GM12878 (cell line): Measurements from ENCODE around the gene NCKAP5. TPM values are rescaled to one million over a fixed set of nuclear protein-coding genes. Genes with fewer than 3 reads are reported as not detected.

ENCODE experiments used
- ATAC-seq: fragments of 200-7000 bp; cut with Tn5 transposase; 3 replicates; pipeline ENCODE4 v1.9.1; 2020; ENCODE audit warnings: mild to moderate bottlenecking, moderate library complexity
- BruUV-seq: library from RNA; stranded (reverse); fragments of 400-500 nt; replicated peaks from 2 replicates; lab custom pipeline; 2021; lab: Mats Ljungman, UMichigan
- CTCF ChIA-PET: fragments of 300-600 bp; sonication (Branson Sonifier 250); formaldehyde crosslinking; extraction: SDS; loops from one replicate; lab custom pipeline; 2021; ENCODE audit warnings: inconsistent platforms; lab: Yijun Ruan, JAX
- POLR2A ChIA-PET: fragments of 350-600 bp; formaldehyde crosslinking; extraction: SDS; loops from one replicate; lab custom pipeline; 2021; ENCODE audit warnings: inconsistent platforms; lab: Charles Lee
- RAD21 ChIA-PET: fragments of 300-600 bp; sonication (Branson Sonifier 250); formaldehyde crosslinking; loops from one replicate; lab custom pipeline; 2023; ENCODE audit warnings: antibody characterized with exemption; ENCODE audit not compliant: unreplicated experiment; lab: Charles Lee
- SMC1A ChIA-PET: fragments of 300-600 bp; sonication (Branson Sonifier 250); formaldehyde crosslinking; loops from one replicate; lab custom pipeline; 2023; ENCODE audit not compliant: unreplicated experiment, uncharacterized antibody; lab: Charles Lee
- DNase-seq: peaks from one replicate; pipeline ENCODE4 v3.0.0-alpha.2; 2011; ENCODE audit warnings: low read depth, low spot score
- FAIRE-seq: peaks from 3 replicates; lab custom pipeline; 2011; peaks lifted over from hg19 to GRCh38; lab: Jason Lieb, UNC
- H2AFZ ChIP-seq: 2 replicates; pipeline ENCODE4 v1.6.0; 2011; ENCODE audit warnings: low read depth, low read length, control low read depth; ENCODE audit not compliant: control insufficient read depth
- H3K27ac ChIP-seq: 2 replicates; pipeline ENCODE4 v1.5.1; 2011; ENCODE audit warnings: control low read depth; ENCODE audit not compliant: control insufficient read depth, insufficient read depth
- H3K27me3 ChIP-seq, 2 experiments: replicated peaks in 1 of 2; 2 replicates each; pipeline versions ENCODE4 v1.6.0 to v1.6.1; 2011; ENCODE audit warnings: low read length in 1 of 2; ENCODE audit not compliant: control insufficient read depth in 2 of 2, insufficient read depth in 2 of 2
- H3K36me3 ChIP-seq, 2 experiments: 2 replicates each; pipeline ENCODE4 v1.5.1; 2011; ENCODE audit warnings: low read length in 1 of 2; ENCODE audit not compliant: control insufficient read depth in 2 of 2, insufficient read depth in 2 of 2
- H3K4me1 ChIP-seq: 2 replicates; pipeline ENCODE4 v1.6.1; 2011; ENCODE audit warnings: mild to moderate bottlenecking, low read length, moderate library complexity, mixed read lengths; ENCODE audit not compliant: control insufficient read depth, insufficient read depth
- H3K4me2 ChIP-seq: 2 replicates; pipeline ENCODE4 v1.6.0; 2011; ENCODE audit warnings: control low read depth; ENCODE audit not compliant: control insufficient read depth, insufficient read depth
- H3K4me3 ChIP-seq: fragments of 200-600 bp; sonication (generic); 2 replicates; pipeline ENCODE4 v1.5.1; 2016
- H3K79me2 ChIP-seq: 2 replicates; pipeline ENCODE4 v1.6.0; 2011; ENCODE audit warnings: low read length; ENCODE audit not compliant: control insufficient read depth, insufficient read depth
- H3K9ac ChIP-seq: 2 replicates; pipeline ENCODE4 v1.8.0; 2011; ENCODE audit warnings: low read length, control low read depth, mixed read lengths; ENCODE audit not compliant: control insufficient read depth, insufficient read depth
- H3K9me3 ChIP-seq: replicated peaks from 3 replicates; pipeline ENCODE4 v1.5.1; 2011; ENCODE audit warnings: mild to moderate bottlenecking, low read length; ENCODE audit not compliant: control insufficient read depth, insufficient read depth
- H4K20me1 ChIP-seq: 2 replicates; pipeline ENCODE4 v1.6.0; 2011; ENCODE audit not compliant: control insufficient read depth, insufficient read depth
- BMI1 ChIP-seq: fragments of 450-650 bp; IDR thresholded peaks from 2 replicates; pipeline ENCODE4 v1.6.1; 2016; ENCODE audit warnings: mild to moderate bottlenecking, moderate library complexity, borderline replicate concordance
- CHD1 ChIP-seq: IDR thresholded peaks from 2 replicates; pipeline ENCODE4 v1.6.1; 2012; ENCODE audit warnings: low read depth, low read length, improper control_type of control experiment
- HDGF ChIP-seq: fragments of 450-650 bp; IDR thresholded peaks from 2 replicates; pipeline ENCODE4 v1.6.1; 2016; ENCODE audit warnings: antibody characterized with exemption
- NFYA ChIP-seq: IDR thresholded peaks from 2 replicates; pipeline ENCODE4 v1.6.1; 2011; ENCODE audit warnings: low read depth, mild to moderate bottlenecking, low read length, improper control_type of control experiment, borderline replicate concordance
- RBBP5 ChIP-seq: fragments of 200-600 bp; sonication (generic); conservative IDR thresholded peaks from 2 replicates; pipeline ENCODE4 v1.6.1; 2016
- RCOR1 ChIP-seq: conservative IDR thresholded peaks from 2 replicates; pipeline ENCODE4 v1.6.1; 2012; ENCODE audit warnings: low read depth, low read length, improper control_type of control experiment
- SPI1 ChIP-seq: IDR thresholded peaks from 2 replicates; pipeline ENCODE4 v1.6.1; 2011; ENCODE audit warnings: low read depth, mild to moderate bottlenecking, low read length, moderate library complexity, borderline replicate concordance; ENCODE audit not compliant: insufficient read depth
- SREBF1 ChIP-seq: IDR thresholded peaks from 2 replicates; pipeline ENCODE4 v1.6.1; 2012; ENCODE audit warnings: mild to moderate bottlenecking, low read length
- SREBF2 ChIP-seq: IDR thresholded peaks from 2 replicates; pipeline ENCODE4 v1.6.1; 2012; ENCODE audit warnings: mild to moderate bottlenecking, low read length
- TARDBP ChIP-seq: IDR thresholded peaks from 2 replicates; pipeline ENCODE4 v1.6.1; 2016; ENCODE audit warnings: borderline replicate concordance
- ZBTB11 ChIP-seq: fragments of 450-650 bp; formaldehyde crosslinking; IDR thresholded peaks from 2 replicates; pipeline ENCODE4 v1.5.0; 2022; ENCODE audit warnings: mild to moderate bottlenecking, missing genetic modification characterization
- ZNF207 ChIP-seq: fragments of 450-650 bp; IDR thresholded peaks from 2 replicates; pipeline ENCODE4 v1.6.1; 2014; ENCODE audit warnings: antibody characterized with exemption, mild to moderate bottlenecking, borderline replicate concordance
- WGBS: methylation state at CpG from one replicate; pipeline ENCODE4 v1.1.6; 2016; ENCODE audit warnings: low lambda C conversion rate; ENCODE audit not compliant: insufficient replicate concordance, insufficient coverage; ENCODE audit errors: missing lambda C conversion rate; 5-methylcytosine and 5-hydroxymethylcytosine counted together
- in situ Hi-C: fragments of 300-500 bp; cut with MboI; formaldehyde crosslinking; loops from 9 replicates; pipeline ENCODE4 v1.14.3; 2018; ENCODE audit warnings: mixed read lengths
- intact Hi-C: fragments of 100-400 bp; cut with micrococcal nuclease; formaldehyde crosslinking; loops from one replicate; pipeline ENCODE4 v1.14.2; 2022; ENCODE audit not compliant: unreplicated experiment
- polyA plus RNA-seq, 11 experiments: library from polyadenylated mRNA; depleted of rRNA in 4 of 11; unstranded in 6 of 11; stranded (reverse) in 5 of 11; fragments of >200 nt; fragmentation: Nextera tagmentation in 4 of 11; fragmentation: Illumina TruSeq in 1 of 11; extraction: Ambion mirVana in 4 of 11; extraction: Trizol in 1 of 11; gene quantifications; 1 replicate in 1 of 11; 2 replicates in 10 of 11; pipeline versions ENCODE4 v1.2.1 to v1.2.3, GENCODE V29; 2011 to 2016; ENCODE audit warnings: inconsistent platforms in 2 of 11, missing spikeins in 2 of 11, low read depth in 1 of 11
- total RNA-seq, 4 experiments: library from RNA; depleted of rRNA in 3 of 4; stranded (reverse); fragments of >200 nt in 3 of 4; fragmentation: Illumina TruSeq in 1 of 4; extraction: Trizol in 1 of 4; gene quantifications; 2 replicates each; pipeline versions ENCODE4 v1.2.1 to v1.2.3, GENCODE V29; 2013 to 2021
- TF ChIP-seq, protein P1 (sequence below): fragments of 450-650 bp; IDR thresholded peaks from 2 replicates; pipeline ENCODE4 v1.6.1; 2016; ENCODE audit warnings: mild to moderate bottlenecking
- TF ChIP-seq, protein P2 (sequence below): fragments of 450-650 bp; IDR thresholded peaks from 2 replicates; pipeline ENCODE4 v1.6.1; 2017; ENCODE audit warnings: mild to moderate bottlenecking, moderate library complexity

NCKAP5 gene
- total and polyA plus RNA-seq, 10 of the 15 experiments (the other 5 are each of a cell fraction or from before 2014, with no cell fraction given): 0.06 to 0.44 (median 0.16) TPM

DNA sequence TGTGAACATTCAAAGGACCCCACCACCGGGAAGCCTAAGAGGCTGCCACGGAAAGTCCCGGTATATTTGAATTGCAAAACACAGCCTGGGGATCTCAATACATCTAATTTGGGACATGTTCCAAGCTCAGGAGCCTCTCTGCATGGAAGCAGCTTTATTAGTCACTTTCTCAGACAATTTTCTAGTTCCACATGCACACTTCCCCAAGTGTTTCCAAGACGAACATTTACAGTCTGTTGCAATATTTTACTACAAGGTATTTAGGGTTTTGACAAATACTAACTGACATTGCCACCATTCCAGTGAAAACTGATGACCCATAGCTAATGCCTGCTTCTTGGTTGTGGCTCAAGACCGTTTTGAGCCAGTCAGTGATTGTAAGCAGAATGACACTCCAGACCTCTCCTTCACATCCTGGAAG, 145.3 kb downstream of the NCKAP5 start:
- H3K4me2 ChIP-seq: no peak overlapping the region
- no peaks in the 10 kb centered on the region for H3K79me2 ChIP-seq
- ATAC-seq (no peak), DNase-seq (no peak), FAIRE-seq (no peak)
- no peaks in the 10 kb centered on the region for H3K4me1 ChIP-seq
- under 1% methylated on average over 5 of the region's 5 CpGs for WGBS
- H3K9me3 ChIP-seq: no peaks in the 10 kb centered on the region
- POLR2A ChIA-PET: interaction anchor here (1.0 to 1.3 kb wide), 3 partner anchors 75 to 138 kb away, joined by 3 to 5 read pairs (median 3); no protein-coding TSS in a partner anchor
- RAD21 ChIA-PET: interaction anchor here (0.7 to 4.0 kb wide), 6 partner anchors 24 to 137 kb away, joined by 3 to 32 read pairs (median 16); no protein-coding TSS in a partner anchor
- H3K36me3 ChIP-seq: no peaks in the 10 kb centered on the region
- no peaks in the 10 kb centered on the region for H3K27me3 ChIP-seq
- no peaks in the 10 kb centered on the region for H4K20me1 ChIP-seq
- SMC1A ChIA-PET: interaction anchor here (0.8 to 5.6 kb wide), 12 partner anchors 8 to 138 kb away, joined by 3 to 46 read pairs (median 5); no protein-coding TSS in a partner anchor
- no peak overlapping the region for H3K4me3 ChIP-seq
- H3K9ac ChIP-seq: no peak overlapping the region
- H2AFZ ChIP-seq: no peak overlapping the region
- intact Hi-C loops: no loop called here
- BruUV-seq: no TSS peak
- in situ Hi-C loops: no loop called here
- CTCF ChIA-PET: interaction anchor here (0.7 to 3.9 kb wide), 6 partner anchors 11 to 137 kb away, joined by 3 to 43 read pairs (median 20); no protein-coding TSS in a partner anchor
- no peak overlapping the region for H3K27ac ChIP-seq
- no peak for TF ChIP-seq RCOR1
- no peak for TF ChIP-seq RBBP5
- TF ChIP-seq NFYA: no peak
- no peak for TF ChIP-seq SREBF2
- TF ChIP-seq, protein P1, sequence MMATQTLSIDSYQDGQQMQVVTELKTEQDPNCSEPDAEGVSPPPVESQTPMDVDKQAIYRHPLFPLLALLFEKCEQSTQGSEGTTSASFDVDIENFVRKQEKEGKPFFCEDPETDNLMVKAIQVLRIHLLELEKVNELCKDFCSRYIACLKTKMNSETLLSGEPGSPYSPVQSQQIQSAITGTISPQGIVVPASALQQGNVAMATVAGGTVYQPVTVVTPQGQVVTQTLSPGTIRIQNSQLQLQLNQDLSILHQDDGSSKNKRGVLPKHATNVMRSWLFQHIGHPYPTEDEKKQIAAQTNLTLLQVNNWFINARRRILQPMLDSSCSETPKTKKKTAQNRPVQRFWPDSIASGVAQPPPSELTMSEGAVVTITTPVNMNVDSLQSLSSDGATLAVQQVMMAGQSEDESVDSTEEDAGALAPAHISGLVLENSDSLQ: no peak
- TF ChIP-seq, protein P2, sequence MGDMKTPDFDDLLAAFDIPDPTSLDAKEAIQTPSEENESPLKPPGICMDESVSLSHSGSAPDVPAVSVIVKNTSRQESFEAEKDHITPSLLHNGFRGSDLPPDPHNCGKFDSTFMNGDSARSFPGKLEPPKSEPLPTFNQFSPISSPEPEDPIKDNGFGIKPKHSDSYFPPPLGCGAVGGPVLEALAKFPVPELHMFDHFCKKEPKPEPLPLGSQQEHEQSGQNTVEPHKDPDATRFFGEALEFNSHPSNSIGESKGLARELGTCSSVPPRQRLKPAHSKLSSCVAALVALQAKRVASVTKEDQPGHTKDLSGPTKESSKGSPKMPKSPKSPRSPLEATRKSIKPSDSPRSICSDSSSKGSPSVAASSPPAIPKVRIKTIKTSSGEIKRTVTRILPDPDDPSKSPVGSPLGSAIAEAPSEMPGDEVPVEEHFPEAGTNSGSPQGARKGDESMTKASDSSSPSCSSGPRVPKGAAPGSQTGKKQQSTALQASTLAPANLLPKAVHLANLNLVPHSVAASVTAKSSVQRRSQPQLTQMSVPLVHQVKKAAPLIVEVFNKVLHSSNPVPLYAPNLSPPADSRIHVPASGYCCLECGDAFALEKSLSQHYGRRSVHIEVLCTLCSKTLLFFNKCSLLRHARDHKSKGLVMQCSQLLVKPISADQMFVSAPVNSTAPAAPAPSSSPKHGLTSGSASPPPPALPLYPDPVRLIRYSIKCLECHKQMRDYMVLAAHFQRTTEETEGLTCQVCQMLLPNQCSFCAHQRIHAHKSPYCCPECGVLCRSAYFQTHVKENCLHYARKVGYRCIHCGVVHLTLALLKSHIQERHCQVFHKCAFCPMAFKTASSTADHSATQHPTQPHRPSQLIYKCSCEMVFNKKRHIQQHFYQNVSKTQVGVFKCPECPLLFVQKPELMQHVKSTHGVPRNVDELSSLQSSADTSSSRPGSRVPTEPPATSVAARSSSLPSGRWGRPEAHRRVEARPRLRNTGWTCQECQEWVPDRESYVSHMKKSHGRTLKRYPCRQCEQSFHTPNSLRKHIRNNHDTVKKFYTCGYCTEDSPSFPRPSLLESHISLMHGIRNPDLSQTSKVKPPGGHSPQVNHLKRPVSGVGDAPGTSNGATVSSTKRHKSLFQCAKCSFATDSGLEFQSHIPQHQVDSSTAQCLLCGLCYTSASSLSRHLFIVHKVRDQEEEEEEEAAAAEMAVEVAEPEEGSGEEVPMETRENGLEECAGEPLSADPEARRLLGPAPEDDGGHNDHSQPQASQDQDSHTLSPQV: no peak
- TF ChIP-seq TARDBP: no peak
- no peak for TF ChIP-seq SPI1
- TF ChIP-seq CHD1: no peak
- no peak for TF ChIP-seq ZNF207
- TF ChIP-seq BMI1: no peak
- no peak for TF ChIP-seq ZBTB11 (CRISPR knock-in tag)
- TF ChIP-seq SREBF1: no peak
- no peak for TF ChIP-seq HDGF
